DMS79 treated with DMSO at 0.1 percent for 48 hours (cell line): ENCODE data around the gene TANC2.

Source experiments
- DNase-seq: peaks from one replicate; lab custom pipeline; 2025; lab: John Stamatoyannopoulos, UW

Gene TANC2

DNA sequence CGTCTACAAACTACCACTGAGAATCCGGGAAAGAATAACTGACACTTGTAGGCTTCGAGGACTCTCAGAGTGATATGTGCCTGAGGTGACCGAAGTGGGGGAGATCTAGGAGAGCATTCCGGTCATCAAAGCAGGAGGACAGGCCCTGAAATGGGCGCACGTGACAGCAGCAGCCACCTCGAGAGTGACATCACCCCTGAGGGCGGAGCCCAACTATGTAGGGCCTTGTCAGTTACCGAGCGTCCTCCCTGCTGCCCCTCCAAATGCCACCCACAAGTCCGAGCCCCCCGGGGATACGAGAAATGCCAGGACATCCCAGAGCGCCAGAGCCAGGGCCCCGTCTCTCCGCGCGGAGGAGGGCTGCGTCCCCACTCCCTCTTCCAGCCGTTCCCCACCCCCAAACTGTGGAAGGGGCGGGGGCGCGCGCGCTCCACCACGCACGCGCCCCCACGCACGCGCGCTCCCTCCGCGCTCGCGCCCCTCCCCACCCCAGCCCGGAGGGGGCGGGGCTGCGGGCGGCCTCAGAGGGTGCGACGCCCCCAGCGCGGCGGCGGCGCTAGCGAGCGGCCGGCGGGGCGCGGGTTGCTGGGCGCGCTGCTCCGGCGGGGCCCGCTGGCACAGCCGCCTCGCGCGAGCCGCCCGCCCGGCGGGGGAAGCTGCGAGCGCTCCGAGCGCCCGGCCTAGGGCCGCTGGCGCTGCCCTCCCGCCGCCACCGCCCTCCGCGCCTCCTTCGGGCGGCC is at the start of gene TANC2:
TANC2 (plus strand) TSS at position 550 of the 740 bp plus-strand sequence. CDS start 43,325 bp downstream, outside the sequence.
- DNase-seq: peak; percentile 23

DNA sequence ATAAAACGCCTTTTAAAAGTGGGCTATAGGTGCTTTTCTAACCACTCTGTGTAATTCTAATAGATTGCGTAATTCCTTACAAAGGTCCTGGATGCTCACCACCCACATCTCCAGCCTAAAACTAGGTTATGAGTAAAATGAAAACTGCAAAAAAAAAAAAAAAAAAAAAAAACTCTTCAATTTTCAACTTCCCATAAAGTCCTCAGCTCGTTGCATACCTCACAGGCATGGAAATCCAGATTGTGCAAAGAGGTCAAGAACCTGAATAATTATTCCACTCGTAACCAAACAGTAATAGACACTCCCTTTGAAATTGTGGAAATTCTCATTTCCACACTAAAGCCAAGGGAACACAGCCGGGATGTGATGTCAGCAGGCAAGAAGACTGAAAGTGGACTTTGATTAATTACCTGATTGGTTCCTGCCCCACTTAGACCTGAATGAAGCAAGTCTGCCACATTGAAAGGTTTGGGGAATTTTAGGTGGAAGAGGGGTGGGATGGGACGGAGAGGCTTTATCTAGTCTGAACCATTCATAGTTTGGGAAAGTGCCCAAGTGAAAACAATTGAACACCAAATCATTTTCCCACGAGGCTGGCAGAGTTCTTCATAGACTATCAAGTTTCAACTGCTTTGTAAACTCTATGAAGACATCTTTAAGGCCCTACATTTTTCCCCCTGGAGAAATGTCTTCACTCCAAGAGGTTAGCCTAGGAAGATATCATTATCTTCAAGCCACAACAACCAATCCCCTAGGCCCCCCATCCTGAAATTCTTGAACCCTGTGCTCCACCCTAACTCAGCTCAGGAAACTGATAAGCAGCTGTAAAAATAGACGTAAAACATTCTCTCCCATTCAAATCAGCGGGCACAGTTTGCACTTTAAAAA is 49.1 kb upstream of the TANC2 start:
- no peak for DNase-seq

DNA sequence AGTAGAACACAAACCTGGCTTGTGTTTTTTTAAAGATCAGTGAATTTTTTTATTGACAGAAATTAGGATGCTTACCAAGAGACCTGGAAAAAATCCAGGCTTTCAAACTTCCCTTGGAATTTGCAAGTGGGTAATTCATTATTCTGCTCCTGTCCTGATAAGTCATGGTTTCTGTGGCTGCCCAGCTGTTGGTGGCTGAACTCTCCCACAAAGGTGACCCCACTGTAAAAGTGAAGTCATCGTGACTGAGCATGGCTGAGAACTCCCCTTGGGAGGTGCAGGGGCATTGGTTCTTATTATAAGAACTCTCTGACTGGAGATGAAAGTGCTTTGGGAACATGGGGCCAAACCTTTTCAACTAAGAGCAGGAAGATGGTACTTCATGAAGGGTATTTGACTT is 46.6 kb upstream of the TANC2 start:
- DNase-seq: no peak

DNA sequence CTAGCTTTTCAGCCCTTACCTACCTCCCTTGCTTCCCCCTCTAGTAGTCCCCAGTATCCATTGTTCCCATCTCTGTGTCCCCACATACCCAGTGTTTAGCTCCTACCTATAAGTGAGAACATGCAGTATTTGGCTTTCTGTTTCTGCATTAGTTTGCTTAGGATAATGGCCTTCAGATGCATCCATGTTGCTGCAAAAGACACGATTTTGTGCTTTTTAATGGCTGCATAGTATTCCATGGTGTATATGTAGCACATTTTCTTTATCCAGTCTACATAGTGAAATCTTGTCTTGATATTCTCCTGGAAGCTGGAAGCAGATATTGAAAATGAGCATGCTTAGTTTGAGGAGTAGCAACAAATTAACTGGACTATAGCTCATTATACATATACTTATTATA is 45.7 kb upstream of the TANC2 start:
- DNase-seq: no peak

DNA sequence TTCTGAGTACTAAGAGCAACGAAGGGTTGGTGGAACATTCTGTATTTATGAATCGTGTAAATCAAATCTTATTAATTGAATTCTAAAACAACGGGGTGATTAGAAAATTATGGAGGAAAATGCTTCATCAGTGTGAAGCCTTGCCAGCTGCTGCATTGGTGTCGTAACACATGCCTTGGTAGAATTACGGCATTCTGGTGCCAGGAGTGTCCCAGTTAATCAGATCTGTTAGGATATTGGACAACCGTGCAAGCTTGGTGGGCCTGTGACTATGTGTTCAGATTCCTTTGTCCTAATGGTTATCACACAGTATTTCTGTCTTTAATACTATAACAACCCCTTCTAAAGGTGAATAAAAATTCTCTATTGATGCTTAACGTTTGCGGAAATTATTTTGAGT is 44.2 kb upstream of the TANC2 start:
- DNase-seq: no peak

DNA sequence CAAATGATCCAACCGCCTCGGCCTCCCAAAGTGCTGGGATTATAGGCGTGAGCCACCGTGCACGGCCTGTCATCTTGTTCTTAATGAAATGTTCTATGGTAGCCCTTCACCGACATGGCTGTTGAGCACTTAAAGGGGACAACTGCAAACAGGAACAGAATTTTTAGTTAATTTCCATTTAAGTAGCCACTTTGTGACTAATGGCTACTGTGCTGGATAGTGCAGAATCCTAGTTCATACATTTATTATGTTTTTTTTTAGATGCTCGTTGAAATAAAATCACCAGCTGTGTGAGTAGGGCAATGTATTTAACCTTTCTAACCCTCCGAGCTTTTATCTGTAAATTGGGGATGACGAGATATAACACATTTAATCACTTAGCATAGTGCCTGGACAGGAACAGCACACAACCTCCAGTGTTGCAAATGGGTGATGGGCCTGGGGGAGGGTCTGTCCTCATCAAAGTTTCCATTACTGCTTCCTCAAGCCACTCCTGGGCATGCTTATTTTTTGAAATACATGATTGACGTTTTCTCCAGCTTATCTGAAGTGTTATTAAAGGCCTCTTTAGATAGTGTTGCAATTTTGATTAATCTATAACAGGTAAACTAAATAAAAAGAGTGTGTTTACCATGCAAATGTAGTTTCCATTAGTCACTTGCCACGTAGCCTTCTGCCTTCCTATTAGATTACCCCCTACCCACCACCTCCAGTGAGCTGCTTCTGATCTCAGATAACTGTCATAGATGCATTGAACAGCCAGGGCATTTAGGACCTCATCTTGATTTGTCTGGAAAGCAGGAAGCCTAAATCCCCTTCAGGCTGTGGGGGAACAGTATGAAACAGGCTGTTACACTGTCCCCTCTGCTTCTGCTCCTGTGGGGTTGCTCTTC is 42.5 kb upstream of the TANC2 start:
- DNase-seq: no peak

DNA sequence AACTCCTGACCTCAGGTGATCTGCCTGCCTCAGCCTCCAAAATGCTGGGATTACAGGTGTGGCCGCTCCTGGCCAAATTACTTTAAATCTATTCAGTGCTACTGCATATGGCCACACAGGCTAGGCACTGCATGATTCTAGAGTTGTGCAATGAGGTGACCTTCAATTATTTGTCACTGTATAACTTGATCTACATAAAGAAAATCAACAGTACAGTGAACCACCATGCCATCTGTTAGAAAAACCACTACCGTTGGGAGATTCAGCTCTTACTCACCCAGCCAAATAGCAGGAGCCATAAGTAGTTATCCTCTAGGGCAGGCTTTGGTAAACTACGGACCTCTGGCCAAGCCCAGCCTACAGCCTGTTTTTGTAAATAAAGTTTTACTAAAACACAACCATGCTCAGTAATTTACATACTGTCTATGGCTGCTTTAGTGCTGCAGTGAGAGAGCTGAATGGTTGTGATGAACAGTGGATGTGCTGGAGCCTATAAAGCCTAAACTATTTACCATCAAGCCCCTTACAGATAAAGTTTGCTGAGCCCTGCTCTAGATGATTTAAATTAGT is 40.7 kb upstream of the TANC2 start:
- DNase-seq: no peak

DNA sequence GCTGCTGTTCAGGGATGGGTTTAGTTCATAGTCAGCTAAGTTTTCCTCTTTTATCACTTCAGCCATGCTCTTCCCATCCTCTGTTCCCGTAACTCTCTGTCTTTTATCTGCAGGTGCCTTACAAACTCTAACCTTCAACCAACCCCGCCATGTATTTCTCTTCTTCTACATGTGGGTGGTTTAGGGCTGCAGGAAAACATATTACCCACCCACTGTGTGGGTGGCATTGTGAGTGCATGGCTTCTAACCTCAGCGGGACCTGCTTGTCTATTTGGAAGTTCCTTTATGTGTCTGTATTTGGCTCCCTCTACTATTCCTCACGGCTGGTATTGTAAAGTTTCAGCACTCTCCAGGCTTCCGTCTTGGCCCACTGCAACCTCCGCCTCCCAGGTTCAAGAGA is 39.0 kb upstream of the TANC2 start:
- no peak for DNase-seq

DNA sequence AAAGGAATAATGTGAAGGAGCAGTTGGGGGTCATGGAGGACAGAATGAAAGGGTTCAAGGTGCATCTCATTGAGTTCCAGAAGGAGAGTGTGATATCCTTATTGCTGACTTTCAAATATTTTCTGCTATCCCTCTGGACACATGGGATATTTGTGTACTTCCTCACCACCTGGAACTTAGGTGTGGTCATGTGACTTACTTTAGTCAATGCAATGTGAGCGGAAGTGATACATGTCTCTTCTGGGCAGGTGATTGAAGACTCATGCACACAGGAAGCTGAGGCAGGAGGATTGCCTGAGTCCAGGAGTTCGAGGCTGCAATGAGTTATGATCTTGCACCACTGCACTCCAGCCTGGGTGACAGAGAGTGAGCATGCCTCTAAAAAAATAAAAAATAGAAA is 36.7 kb upstream of the TANC2 start:
- DNase-seq: no peak

DNA sequence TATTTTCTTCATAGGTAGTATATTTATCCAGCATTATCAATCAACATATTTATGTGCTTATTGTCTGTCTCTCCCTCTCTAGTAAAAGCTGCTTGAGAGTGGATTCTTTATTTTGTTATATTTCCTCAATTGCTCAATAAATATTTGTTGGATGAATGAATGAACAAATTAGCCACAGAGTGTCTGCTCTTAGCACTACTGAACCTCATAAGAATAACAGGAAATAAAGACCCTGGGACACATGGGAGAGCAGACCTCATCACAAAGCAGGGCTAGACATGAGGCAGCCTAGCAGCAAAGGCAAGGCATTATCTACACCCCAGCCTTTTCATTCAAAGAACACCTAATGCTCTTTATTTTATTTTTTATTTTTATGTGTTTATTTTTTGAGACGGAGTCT is 34.9 kb upstream of the TANC2 start:
- no peak for DNase-seq

DNA sequence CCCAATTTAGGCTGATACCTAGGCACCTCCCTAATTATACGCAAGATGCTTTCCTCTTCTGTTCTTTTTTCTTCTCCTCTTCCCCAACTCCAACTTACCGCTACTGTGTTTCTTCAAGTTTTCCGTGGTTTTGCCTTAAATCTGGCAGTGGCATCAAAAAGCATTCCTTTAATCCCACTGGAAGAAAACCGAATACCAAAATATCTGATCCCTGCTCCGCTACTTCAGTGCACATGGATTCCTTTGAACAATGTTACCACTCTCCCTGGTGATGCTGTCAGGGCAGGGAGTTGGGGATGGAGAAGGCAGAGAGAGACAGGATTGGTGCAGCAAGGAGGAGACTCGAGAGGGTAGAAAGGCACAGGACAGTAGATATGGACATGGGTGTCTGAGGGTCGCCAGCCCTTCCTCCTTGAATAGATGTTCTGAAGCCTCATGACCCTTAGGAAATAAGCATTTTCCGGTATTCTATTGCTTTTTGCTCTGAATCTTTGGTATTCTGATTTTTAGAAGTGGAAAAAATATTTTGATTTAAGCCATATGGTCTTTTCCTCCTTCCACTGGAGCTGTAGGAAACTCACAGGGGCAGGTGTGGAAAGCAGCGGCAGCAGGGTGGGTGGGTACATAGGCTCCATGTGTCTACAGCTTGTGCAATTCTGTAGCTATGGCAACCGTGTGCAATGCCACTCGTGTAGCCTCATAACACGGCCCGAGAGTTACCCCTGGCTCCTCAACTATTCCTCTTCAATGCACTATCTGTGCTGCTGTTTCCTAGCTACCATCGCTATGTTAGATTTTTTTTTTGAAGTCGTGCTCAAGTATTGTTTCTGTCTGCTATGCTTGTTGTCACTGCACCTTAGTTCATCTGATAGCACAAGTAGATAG is 32.3 kb upstream of the TANC2 start:
- peak; percentile 3 for DNase-seq

DNA sequence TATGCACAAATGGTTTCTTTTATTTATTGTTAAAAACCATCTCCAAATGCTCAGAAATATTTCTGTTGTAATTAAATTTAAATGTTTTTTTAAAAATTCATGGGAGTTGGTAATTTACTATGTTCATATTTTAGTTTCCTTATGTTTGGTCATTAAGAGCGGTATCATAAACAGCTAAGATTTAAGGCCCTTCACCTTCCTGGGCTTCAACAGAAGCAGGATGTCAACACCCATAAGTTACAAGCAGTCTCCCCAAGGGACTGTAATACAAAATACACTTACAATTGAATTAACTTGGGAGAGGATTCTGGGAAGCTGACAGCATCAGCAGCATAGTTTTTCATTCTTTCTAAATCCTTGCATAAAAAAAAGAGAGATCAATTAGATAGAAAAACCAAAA is 30.9 kb upstream of the TANC2 start:
- no peak for DNase-seq

DNA sequence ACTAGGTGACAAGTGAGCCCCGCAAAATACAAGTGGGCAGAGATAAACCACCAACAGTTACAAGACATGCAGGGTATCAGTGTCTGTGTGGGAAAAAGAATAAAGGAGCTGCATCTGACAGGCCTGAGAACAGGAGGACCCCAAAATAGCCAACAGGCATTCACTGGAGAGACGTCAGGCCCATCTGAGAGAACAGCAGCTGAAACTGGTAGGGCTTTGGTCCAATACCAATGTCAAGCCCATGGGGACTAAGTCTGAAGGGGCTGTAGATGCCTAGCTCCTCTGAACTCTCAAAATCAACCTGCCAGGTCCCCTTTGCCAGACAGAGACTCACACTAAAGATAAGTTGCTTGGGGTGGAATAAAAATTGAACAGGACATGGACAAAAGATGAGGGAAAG is 30.5 kb upstream of the TANC2 start:
- no peak for DNase-seq

DNA sequence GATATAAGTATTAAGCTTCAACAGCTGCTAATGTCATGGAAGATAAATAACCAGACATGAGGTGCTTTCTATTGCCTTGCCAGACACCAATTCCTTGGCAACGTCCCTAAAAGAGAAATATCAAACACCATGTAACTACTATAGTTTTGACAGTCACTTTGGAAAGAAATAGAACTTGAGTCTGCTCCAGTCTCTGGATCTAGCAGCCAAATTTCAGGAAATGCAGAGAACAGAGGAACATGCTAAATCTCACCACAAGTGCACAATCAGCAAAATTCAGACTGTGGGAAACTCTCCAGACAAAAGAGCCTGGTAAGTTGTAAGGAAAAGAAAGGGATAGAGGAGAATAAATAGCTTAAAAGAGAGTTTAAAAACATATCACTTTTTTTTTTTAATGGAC is 28.4 kb upstream of the TANC2 start:
- DNase-seq: no peak

DNA sequence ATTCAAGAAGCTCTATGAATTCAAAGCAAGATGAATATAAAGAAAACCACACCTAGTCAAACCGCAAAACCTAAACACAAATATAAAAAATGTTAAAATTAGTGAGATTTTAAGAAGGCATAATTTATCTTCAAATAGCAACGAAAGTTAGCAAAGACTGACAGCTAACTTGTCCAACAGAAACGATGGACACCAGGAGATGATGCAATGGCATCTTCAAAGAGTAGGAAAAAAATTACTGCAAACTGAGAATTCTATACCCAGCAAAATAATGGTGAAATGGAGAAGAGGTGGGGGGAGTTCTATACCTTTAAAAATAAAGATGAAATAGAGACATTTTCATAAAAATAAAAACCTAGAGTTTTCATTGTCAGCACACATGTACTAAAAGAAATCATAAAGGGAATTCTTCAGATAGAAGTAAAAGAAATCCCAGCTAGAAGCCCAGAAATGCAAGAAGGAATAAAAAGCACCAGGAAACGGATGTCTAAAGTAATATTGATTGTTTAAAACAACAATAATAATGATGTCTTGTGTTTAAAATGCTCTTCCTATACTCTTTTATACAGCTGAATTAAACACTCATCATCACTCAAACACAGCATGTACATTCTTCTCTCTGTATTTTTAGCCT is 24.6 kb upstream of the TANC2 start:
- no peak for DNase-seq

DNA sequence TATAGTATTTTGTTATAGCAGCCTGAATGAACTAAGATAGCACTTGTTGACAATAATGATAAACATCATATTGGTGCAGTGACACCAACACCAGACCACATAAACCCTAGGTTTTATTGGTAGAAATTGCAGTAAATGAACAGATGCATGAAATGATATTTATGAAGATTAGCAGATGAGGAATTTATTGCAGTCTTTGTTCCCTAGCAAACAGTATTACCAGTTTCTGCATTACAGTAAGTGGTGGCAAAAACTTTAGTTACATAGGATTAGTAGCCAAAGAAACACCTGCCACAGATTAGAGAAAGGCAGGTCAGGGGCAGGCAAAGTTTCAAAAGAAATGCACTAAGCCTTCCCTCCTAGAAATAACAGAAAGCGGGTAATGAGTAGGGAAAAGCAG is 17.7 kb upstream of the TANC2 start:
- DNase-seq: no peak

DNA sequence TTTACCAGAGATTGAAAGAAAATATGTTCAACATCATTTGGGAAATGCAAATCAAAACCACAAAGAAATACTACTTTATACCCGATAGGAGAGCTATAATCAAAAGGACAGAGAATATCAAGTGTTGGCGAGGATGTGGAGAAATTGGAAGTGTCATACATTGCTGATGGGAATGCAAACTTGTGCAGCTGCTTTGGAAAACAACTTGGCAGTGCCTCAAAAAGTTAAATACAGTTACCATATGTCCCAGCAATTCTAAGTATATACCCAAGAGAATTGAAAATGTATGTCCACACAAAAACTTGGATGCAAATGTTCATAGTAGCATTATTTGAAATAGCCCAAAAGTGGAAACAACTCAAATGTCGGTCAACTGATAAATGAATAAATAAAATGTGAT is 17.0 kb upstream of the TANC2 start:
- no peak for DNase-seq

DNA sequence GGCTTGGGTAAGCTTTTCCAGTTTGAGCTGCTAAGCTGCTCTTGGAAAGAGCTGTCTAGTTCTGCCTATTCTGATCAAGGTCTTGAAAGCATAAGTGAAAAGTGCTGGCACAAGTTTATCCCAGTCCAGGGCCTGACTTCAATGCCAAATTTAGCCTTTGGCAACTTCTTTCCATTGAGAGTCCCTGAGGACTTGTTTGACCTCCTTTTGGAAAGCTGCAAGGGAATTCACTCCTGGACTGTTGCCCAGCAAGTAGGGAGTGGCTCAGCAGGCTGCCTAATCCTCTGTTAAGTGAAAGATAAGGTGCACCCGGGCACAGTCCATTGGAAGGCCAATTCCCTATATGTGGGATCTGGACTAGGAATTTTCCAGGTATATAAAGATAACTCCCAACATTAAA is 16.0 kb upstream of the TANC2 start:
- peak; percentile 12 for DNase-seq

DNA sequence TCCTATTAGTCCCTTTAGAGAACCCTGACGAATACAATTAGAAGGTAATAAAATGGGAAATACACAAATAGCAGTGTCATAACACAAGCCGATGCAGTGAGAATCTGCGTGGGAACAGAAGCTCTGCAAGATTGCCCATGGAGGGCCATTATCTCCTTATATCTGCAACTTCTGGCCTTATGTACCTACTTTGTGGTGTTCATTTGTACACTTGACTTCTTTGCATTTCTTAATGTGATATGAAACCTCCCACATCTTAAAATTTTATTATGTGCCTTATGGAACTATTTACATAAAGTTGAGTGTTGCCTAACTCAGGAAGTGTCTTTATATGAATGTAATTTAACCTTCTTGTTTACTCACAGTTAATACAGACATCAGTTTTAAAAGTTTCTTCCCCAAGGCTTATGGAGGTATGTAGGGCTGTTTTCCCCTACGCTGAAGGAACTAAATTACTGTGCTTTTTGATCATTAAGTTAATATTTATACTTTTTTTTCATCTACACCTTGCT is 10.1 kb upstream of the TANC2 start:
- DNase-seq: no peak

DNA sequence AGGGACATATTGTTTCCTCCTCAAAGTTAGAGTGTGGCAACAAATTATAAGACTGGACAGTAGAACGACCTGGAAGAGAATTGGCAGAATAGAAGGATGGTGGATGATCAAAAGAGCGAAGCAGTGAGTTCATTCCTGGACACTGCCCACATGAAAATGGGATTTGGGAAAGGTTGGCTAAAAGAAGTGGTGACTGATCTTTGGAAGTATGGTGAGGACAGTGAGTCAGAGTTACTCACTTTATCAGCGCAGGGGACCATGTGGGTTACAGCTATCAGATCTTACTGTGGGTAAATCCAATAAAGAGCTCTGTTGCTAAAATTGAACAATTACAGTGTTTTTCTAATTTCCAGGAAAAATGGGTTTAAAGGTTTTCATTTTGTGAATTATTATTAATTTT is 2.7 kb upstream of the TANC2 start:
- no peak for DNase-seq
